Measurements from ENCODE around the gene ARL6IP5. TPM values are rescaled to one million over a fixed set of nuclear protein-coding genes. Genes with fewer than 3 reads are reported as not detected.
A peak's percentile ranks its signal among the peaks of the same experiment; 100 is the strongest.

Gene ARL6IP5
- total RNA-seq, 1 experiment from 2014 or later = 16.9 TPM

DNA sequence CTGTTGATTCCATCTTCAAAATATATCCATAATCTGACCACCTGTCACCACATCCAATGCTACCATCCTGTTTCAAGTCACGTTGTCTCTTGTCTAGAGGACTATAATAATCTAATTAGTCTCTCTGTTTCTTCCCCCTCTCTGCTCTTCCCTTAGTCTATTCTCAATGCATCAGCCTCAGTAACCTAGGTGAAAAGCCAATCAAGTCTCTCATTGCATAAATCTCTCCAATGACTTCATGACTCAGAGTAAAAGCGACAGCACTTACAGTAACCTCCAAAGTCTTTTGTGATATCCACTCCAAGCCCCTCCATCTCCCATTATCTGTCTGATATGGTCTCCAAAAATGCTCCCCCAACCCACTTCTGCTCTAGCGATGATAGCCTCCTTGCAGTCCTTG lies 11.8 kb upstream of the ARL6IP5 start:
- no peak overlapping the region for H3K56ac ChIP-seq (ENCODE audit: insufficient read length, low read depth, low read length)
- no peak overlapping the region for H3K9ac ChIP-seq (ENCODE audit: extremely low read depth, insufficient read length, low read length)
- H3K23me2 ChIP-seq (ENCODE audit: insufficient read length, low read depth, low read length, poor library complexity, severe bottlenecking) = no peaks in the 10 kb centered on the region
- no peak overlapping the region for H2AK5ac ChIP-seq (ENCODE audit: insufficient read length, low read length)
- no peaks in the 10 kb centered on the region for H3K79me2 ChIP-seq (ENCODE audit: insufficient read depth, low read length)
- H3T11ph ChIP-seq (ENCODE audit: low read length) = no peak overlapping the region
- H2BK120ac ChIP-seq (ENCODE audit: low read depth, low read length, poor library complexity, severe bottlenecking) = no peak overlapping the region
- no peak overlapping the region for H2BK15ac ChIP-seq (ENCODE audit: low read depth, low read length)
- WGBS (ENCODE audit: extremely low coverage, insufficient read length, low lambda C conversion rate) = no CpG with 5 or more reads among the region's 3 CpGs
- H3K9me3 ChIP-seq (ENCODE audit: control insufficient read depth, low read depth, low read length) = no peaks in the 10 kb centered on the region
- no peak overlapping the region for H2BK12ac ChIP-seq (ENCODE audit: insufficient read length, low read depth, low read length)
- no peak overlapping the region for H3K14ac ChIP-seq (ENCODE audit: insufficient read depth, low read length)
- no peak overlapping the region for H3K18ac ChIP-seq (ENCODE audit: insufficient read length, low read depth, low read length)
- no peak overlapping the region for H2BK5ac ChIP-seq (ENCODE audit: insufficient read length, low read length)
- no peaks in the 10 kb centered on the region for H3K27me3 ChIP-seq (ENCODE audit: insufficient read depth, low read length)
- DNase-seq = no peak
- no peaks in the 10 kb centered on the region for H3K79me1 ChIP-seq (ENCODE audit: insufficient read depth, low read depth, low read length, poor library complexity, severe bottlenecking)
- peak overlapping the region in 2 of 3 experiments; percentile 14 to 16; a peak in 3 of 7 replicates for H3K27ac Mint-ChIP-seq
- H3K4ac ChIP-seq (ENCODE audit: low read depth, low read length) = no peak overlapping the region
- no peak overlapping the region for H3K4me3 Mint-ChIP-seq
- H4K8ac ChIP-seq (replicated peaks; ENCODE audit: insufficient read length, low read depth, low read length) = no peak overlapping the region
- no peak overlapping the region for H2BK20ac ChIP-seq (ENCODE audit: low read depth, low read length, poor library complexity, severe bottlenecking)
- H2AFZ ChIP-seq (ENCODE audit: low read length) = no peak overlapping the region
- H4K91ac ChIP-seq (ENCODE audit: insufficient read length, low read depth, low read length) = no peak overlapping the region
- H3K4me1 Mint-ChIP-seq = peaks cover 0 to 3% of the 10 kb centered on the region in 2 experiments; a peak in 1 of 4 replicates
- H3K36me3 Mint-ChIP-seq (ENCODE audit: insufficient read depth in 1 of 3, low read depth in 3 of 3) = peaks cover 3 to 33% (median 32%) of the 10 kb centered on the region in 3 experiments
- no peaks in the 10 kb centered on the region for H3K4me1 ChIP-seq (ENCODE audit: insufficient read depth, low read length)
- H3K9me3 Mint-ChIP-seq = no peaks in the 10 kb centered on the region
- H4K20me1 ChIP-seq (ENCODE audit: control insufficient read depth, insufficient read depth, insufficient read length) = no peaks in the 10 kb centered on the region
- H3K27ac ChIP-seq (ENCODE audit: insufficient read length, low read depth, low read length) = no peak overlapping the region
- no peak overlapping the region for H3K23ac ChIP-seq (ENCODE audit: insufficient read length, low read depth, low read length)
- no peaks in the 10 kb centered on the region for H3K27me3 Mint-ChIP-seq (ENCODE audit: low read depth)
- TF ChIP-seq, protein P1, sequence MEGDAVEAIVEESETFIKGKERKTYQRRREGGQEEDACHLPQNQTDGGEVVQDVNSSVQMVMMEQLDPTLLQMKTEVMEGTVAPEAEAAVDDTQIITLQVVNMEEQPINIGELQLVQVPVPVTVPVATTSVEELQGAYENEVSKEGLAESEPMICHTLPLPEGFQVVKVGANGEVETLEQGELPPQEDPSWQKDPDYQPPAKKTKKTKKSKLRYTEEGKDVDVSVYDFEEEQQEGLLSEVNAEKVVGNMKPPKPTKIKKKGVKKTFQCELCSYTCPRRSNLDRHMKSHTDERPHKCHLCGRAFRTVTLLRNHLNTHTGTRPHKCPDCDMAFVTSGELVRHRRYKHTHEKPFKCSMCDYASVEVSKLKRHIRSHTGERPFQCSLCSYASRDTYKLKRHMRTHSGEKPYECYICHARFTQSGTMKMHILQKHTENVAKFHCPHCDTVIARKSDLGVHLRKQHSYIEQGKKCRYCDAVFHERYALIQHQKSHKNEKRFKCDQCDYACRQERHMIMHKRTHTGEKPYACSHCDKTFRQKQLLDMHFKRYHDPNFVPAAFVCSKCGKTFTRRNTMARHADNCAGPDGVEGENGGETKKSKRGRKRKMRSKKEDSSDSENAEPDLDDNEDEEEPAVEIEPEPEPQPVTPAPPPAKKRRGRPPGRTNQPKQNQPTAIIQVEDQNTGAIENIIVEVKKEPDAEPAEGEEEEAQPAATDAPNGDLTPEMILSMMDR (conservative IDR thresholded peaks at IDR 0.05) = no peak
- no peak overlapping the region for H3K4me2 ChIP-seq (ENCODE audit: insufficient read depth, insufficient read length, low read length)
- no peak overlapping the region for H4K5ac ChIP-seq (ENCODE audit: insufficient read length, low read depth, low read length)

Measured in H9 (cell line).